ENCODE measurements around the gene PHACTR1. TPM values are rescaled to one million over a fixed set of nuclear protein-coding genes. Genes with fewer than 3 reads are reported as not detected.
A peak's percentile ranks its signal among the peaks of the same experiment; 100 is the strongest.

Gene PHACTR1
- total and polyA plus RNA-seq, 9 of the 15 experiments (the other 6 are each of a cell fraction or from before 2014, with no cell fraction given), result 11.5 to 32.6 (median 22.0) TPM

- TF ChIP-seq, protein P1, sequence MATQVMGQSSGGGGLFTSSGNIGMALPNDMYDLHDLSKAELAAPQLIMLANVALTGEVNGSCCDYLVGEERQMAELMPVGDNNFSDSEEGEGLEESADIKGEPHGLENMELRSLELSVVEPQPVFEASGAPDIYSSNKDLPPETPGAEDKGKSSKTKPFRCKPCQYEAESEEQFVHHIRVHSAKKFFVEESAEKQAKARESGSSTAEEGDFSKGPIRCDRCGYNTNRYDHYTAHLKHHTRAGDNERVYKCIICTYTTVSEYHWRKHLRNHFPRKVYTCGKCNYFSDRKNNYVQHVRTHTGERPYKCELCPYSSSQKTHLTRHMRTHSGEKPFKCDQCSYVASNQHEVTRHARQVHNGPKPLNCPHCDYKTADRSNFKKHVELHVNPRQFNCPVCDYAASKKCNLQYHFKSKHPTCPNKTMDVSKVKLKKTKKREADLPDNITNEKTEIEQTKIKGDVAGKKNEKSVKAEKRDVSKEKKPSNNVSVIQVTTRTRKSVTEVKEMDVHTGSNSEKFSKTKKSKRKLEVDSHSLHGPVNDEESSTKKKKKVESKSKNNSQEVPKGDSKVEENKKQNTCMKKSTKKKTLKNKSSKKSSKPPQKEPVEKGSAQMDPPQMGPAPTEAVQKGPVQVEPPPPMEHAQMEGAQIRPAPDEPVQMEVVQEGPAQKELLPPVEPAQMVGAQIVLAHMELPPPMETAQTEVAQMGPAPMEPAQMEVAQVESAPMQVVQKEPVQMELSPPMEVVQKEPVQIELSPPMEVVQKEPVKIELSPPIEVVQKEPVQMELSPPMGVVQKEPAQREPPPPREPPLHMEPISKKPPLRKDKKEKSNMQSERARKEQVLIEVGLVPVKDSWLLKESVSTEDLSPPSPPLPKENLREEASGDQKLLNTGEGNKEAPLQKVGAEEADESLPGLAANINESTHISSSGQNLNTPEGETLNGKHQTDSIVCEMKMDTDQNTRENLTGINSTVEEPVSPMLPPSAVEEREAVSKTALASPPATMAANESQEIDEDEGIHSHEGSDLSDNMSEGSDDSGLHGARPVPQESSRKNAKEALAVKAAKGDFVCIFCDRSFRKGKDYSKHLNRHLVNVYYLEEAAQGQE (IDR thresholded peaks at IDR 0.05; ENCODE audit: borderline replicate concordance), result 0 out of 2 replicates have a peak, but pooled peaks have one; percentile 15
- TF ChIP-seq, protein P1 (CRISPR knock-in tag; IDR thresholded peaks at IDR 0.05; ENCODE audit: low read depth), result no peak
- TF ChIP-seq, protein P2, sequence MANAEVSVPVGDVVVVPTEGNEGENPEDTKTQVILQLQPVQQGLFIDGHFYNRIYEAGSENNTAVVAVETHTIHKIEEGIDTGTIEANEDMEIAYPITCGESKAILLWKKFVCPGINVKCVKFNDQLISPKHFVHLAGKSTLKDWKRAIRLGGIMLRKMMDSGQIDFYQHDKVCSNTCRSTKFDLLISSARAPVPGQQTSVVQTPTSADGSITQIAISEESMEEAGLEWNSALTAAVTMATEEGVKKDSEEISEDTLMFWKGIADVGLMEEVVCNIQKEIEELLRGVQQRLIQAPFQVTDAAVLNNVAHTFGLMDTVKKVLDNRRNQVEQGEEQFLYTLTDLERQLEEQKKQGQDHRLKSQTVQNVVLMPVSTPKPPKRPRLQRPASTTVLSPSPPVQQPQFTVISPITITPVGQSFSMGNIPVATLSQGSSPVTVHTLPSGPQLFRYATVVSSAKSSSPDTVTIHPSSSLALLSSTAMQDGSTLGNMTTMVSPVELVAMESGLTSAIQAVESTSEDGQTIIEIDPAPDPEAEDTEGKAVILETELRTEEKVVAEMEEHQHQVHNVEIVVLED (CRISPR knock-in tag; IDR thresholded peaks at IDR 0.05), result no peak
- TF ChIP-seq HOXB6 (CRISPR knock-in tag; IDR thresholded peaks at IDR 0.05; ENCODE audit: borderline replicate concordance) (no peak), RERE (CRISPR knock-in tag; IDR thresholded peaks at IDR 0.05; ENCODE audit: borderline replicate concordance) (no peak), SMARCE1 (IDR thresholded peaks at IDR 0.05) (peak; percentile 64; the same call in 1 of the 2 replicates), NR2C1 (IDR thresholded peaks at IDR 0.05) (peak; percentile 51; the same call in 1 of the 2 replicates), NR2C1 (tag; IDR thresholded peaks at IDR 0.05) (peak; percentile 88), CEBPG (CRISPR knock-in tag; IDR thresholded peaks at IDR 0.05) (peak; percentile 92), CEBPG (tag; conservative IDR thresholded peaks at IDR 0.05 in 1 of 2, IDR thresholded peaks at IDR 0.05 in 1 of 2) (peak; percentile 99 to 100), SIRT6 (IDR thresholded peaks at IDR 0.05; ENCODE audit: low read depth, low read length) (no peak)
Observed at GRCh38 chr6:13302751-13303667, 586.4 kb downstream of the PHACTR1 start (continued).
